GM12872 (cell line): ENCODE data around the gene ADGRG6.

Experiments used
- CTCF ChIP-seq: IDR thresholded peaks from 3 replicates; pipeline ENCODE4 v1.5.1; 2011; ENCODE audit warnings: low read depth, mild to moderate bottlenecking, low read length, moderate library complexity; ENCODE audit not compliant: insufficient read depth

ADGRG6 gene

GRCh38 chr6:142444881-142445301, 143.1 kb downstream of the ADGRG6 start:
- no peak for TF ChIP-seq CTCF

- TF ChIP-seq CTCF: no peak
Observed at GRCh38 chr6:142446168-142446567, 144.4 kb downstream of the ADGRG6 start.

- no peak for TF ChIP-seq CTCF
Observed at GRCh38 chr6:142446576-142446975, 144.8 kb downstream of the ADGRG6 start.

GRCh38 chr6:142448091-142448729, 146.4 kb downstream of the ADGRG6 start:
- TF ChIP-seq CTCF: no peak

- no peak for TF ChIP-seq CTCF
Observed at GRCh38 chr6:142452993-142453392, 151.2 kb downstream of the ADGRG6 start.

- TF ChIP-seq CTCF: no peak
Observed at GRCh38 chr6:142455957-142456589, 154.3 kb downstream of the ADGRG6 start.

- TF ChIP-seq CTCF: no peak
Observed at GRCh38 chr6:142457638-142458406, 156.0 kb downstream of the ADGRG6 start.
